K562 (cell line): ENCODE results near the gene CIAPIN1. TPM values are rescaled to one million over a fixed set of nuclear protein-coding genes. Genes with fewer than 3 reads are reported as not detected.

ENCODE experiments used
- BACH1 ChIP-seq: fragments of 200-800 bp; sonication (Bioruptor generic); IDR thresholded peaks from 2 replicates; pipeline ENCODE4 v1.6.1; 2016; ENCODE audit warnings: missing genetic modification characterization, missing compliant biosample characterization
- CBX8 ChIP-seq: fragments of 200-600 bp; sonication (generic); IDR thresholded peaks from 2 replicates; pipeline ENCODE4 v1.6.1; 2012; ENCODE audit warnings: borderline replicate concordance, mixed run types, low read depth, mild to moderate bottlenecking, moderate library complexity, mixed read lengths, low read length, control low read depth, inconsistent platforms; ENCODE audit not compliant: poor library complexity, severe bottlenecking; ENCODE audit errors: extremely low read depth
- ELF1 ChIP-seq: fragments of 200-800 bp; sonication (Bioruptor generic); IDR thresholded peaks from 2 replicates; pipeline ENCODE4 v1.6.1; 2016; ENCODE audit warnings: missing genetic modification characterization, missing compliant biosample characterization
- ILK ChIP-seq: fragments of 450-650 bp; IDR thresholded peaks from 2 replicates; pipeline ENCODE4 v1.6.1; 2016; ENCODE audit warnings: missing genetic modification characterization, low read depth, mild to moderate bottlenecking, missing compliant biosample characterization, moderate library complexity, borderline replicate concordance
- KLF16 ChIP-seq: IDR thresholded peaks from 2 replicates; pipeline ENCODE4 v1.6.1; 2016; ENCODE audit warnings: antibody characterized with exemption
- LARP7 ChIP-seq: fragments of 450-650 bp; IDR thresholded peaks from 2 replicates; pipeline ENCODE4 v1.6.1; 2016
- MNT ChIP-seq, 2 experiments: fragments of 450-650 bp; conservative IDR thresholded peaks; 2 replicates each; pipeline ENCODE4 v1.6.1; 2017; ENCODE audit warnings: mild to moderate bottlenecking in 2 of 2, moderate library complexity in 2 of 2
- NFIC ChIP-seq: fragments of 450-650 bp; IDR thresholded peaks from 2 replicates; pipeline ENCODE4 v1.6.1; 2017; ENCODE audit warnings: mild to moderate bottlenecking, inconsistent platforms
- NR2C2 ChIP-seq, 2 experiments: fragments of 200-800 bp in 1 of 2; sonication (Bioruptor generic) in 1 of 2; sonication (generic) in 1 of 2; formaldehyde crosslinking in 1 of 2; IDR thresholded peaks; 2 replicates each; pipeline versions ENCODE4 v1.6.1 to v1.8.0; 2016 to 2022; ENCODE audit warnings: mild to moderate bottlenecking in 1 of 2, missing compliant biosample characterization in 1 of 2, missing genetic modification characterization in 1 of 2, missing genetic modification reagents in 1 of 2
- PRDM10 ChIP-seq: fragments of 450-650 bp; IDR thresholded peaks from 2 replicates; pipeline ENCODE4 v1.6.1; 2018; ENCODE audit not compliant: partially characterized antibody
- RBM39 ChIP-seq: fragments of 200-400 bp; formaldehyde crosslinking; optimal IDR thresholded peaks from 2 replicates; pipeline ENCODE3; 2018; ENCODE audit warnings: low read depth, low read length
- SIN3B ChIP-seq: fragments of 450-650 bp; IDR thresholded peaks from 2 replicates; pipeline ENCODE4 v1.6.1; 2017; ENCODE audit warnings: low read depth, mild to moderate bottlenecking, moderate library complexity
- SNRNP70 ChIP-seq: fragments of 200-400 bp; formaldehyde crosslinking; optimal IDR thresholded peaks from 2 replicates; pipeline ENCODE3; 2017; ENCODE audit warnings: low read depth, low read length
- TBL1XR1 ChIP-seq, 2 experiments: IDR thresholded peaks; 2 replicates each; pipeline ENCODE4 v1.6.1; 2012; ENCODE audit warnings: improper control_type of control experiment in 2 of 2, low read length in 2 of 2, mild to moderate bottlenecking in 1 of 2
- UBTF ChIP-seq, 2 experiments: IDR thresholded peaks; 2 replicates each; pipeline ENCODE4 v1.6.1; 2012; ENCODE audit warnings: improper control_type of control experiment in 2 of 2, low read depth in 2 of 2, low read length in 2 of 2, borderline replicate concordance in 1 of 2
- YY1 ChIP-seq, 3 experiments: IDR thresholded peaks; 2 replicates each; pipeline ENCODE4 v1.6.1; 2011; ENCODE audit warnings: low read length in 2 of 3, mild to moderate bottlenecking in 2 of 3, moderate library complexity in 2 of 3, borderline replicate concordance in 1 of 3, control low read depth in 1 of 3, low read depth in 1 of 3; ENCODE audit not compliant: insufficient read depth in 3 of 3, insufficient replicate concordance in 2 of 3, control insufficient read depth in 1 of 3, insufficient read length in 1 of 3; ENCODE audit errors: extremely low read depth in 1 of 3
- ZKSCAN8 ChIP-seq: fragments of 200-800 bp; sonication (Bioruptor generic); IDR thresholded peaks from 2 replicates; pipeline ENCODE4 v1.6.1; 2016; ENCODE audit warnings: missing genetic modification characterization, missing compliant biosample characterization
- polyA plus RNA-seq, 8 experiments: library from polyadenylated mRNA; depleted of rRNA in 4 of 8; stranded (reverse) in 5 of 8; unstranded in 3 of 8; fragments of >200 nt; fragmentation: Nextera tagmentation in 2 of 8; fragmentation: Illumina TruSeq in 1 of 8; extraction: Ambion mirVana in 2 of 8; extraction: Trizol in 1 of 8; gene quantifications; 2 replicates each; pipeline versions ENCODE4 v1.2.1 to v1.2.3, GENCODE V29; 2011 to 2014; ENCODE audit warnings: inconsistent platforms in 1 of 8, missing spikeins in 1 of 8
- total RNA-seq, 7 experiments: library from RNA; depleted of rRNA in 6 of 7; stranded (reverse); fragments of >200 nt in 6 of 7; fragmentation: Illumina TruSeq in 2 of 7; extraction: Trizol in 2 of 7; gene quantifications; 2 replicates each; pipeline versions ENCODE4 v1.2.1 to v1.2.3, GENCODE V29; 2011 to 2021; ENCODE audit warnings: low replicate concordance in 1 of 7

Gene CIAPIN1
- total and polyA plus RNA-seq, 9 of the 15 experiments (the other 6 are each of a cell fraction or from before 2014, with no cell fraction given), result 71.8 to 263 (median 95.7) TPM

GRCh38 chr16:57462209-57462977 is 15.2 kb upstream of the CIAPIN1 start, which contains the start of gene POLR2C (continued):
- TF ChIP-seq PRDM10, result no peak
- peak; percentile 89 for TF ChIP-seq SIN3B
- no peak for TF ChIP-seq ILK
- TF ChIP-seq NR2C2 (CRISPR knock-in tag; IDR thresholded peaks at IDR 0.05), result no peak
- TF ChIP-seq NR2C2 (tag; IDR thresholded peaks at IDR 0.05), result no peak
- no peak for TF ChIP-seq KLF16
- TF ChIP-seq TBL1XR1 (IDR thresholded peaks at IDR 0.05; ENCODE audit: low read length in 2 of 2), result peak; percentile 47 to 50; a peak in 2 of 4 replicates
- no peak for TF ChIP-seq CBX8
- TF ChIP-seq ZKSCAN8, result no peak
- no peak for TF ChIP-seq LARP7
- 0 out of 4 replicates have a peak, but pooled peaks of 1 of the 2 experiments have one; percentile 38 for TF ChIP-seq UBTF (IDR thresholded peaks at IDR 0.05; ENCODE audit: borderline replicate concordance in 1 of 2, low read depth in 2 of 2, low read length in 2 of 2)
- TF ChIP-seq SNRNP70, result no peak
- peak; percentile 49 to 78 for TF ChIP-seq MNT (conservative IDR thresholded peaks at IDR 0.05)
- peak; percentile 94 for TF ChIP-seq ELF1
- TF ChIP-seq NFIC, result peak; percentile 60
- no peak for TF ChIP-seq RBM39
- peak in 2 of 3 experiments; percentile 65 to 74 for TF ChIP-seq YY1 (IDR thresholded peaks at IDR 0.05; ENCODE audit: borderline replicate concordance in 1 of 3, control insufficient read depth in 1 of 3, extremely low read depth in 1 of 3, insufficient read depth in 3 of 3, insufficient read length in 1 of 3, insufficient replicate concordance in 2 of 3, low read depth in 1 of 3, low read length in 2 of 3)
- no peak for TF ChIP-seq BACH1
